C1 segment of cervical spinal cord (tissue), 14 donors: ENCODE measurements around the gene UPF3A.
"Not testable (repeated sequence)": the region's sequence is repeated elsewhere in the genome, so short reads cannot be mapped to it uniquely, and the experiment has no call there.

ENCODE experiments used
- DNase-seq, 14 donors: peaks; one replicate each; lab custom pipeline; 2025; lab: John Stamatoyannopoulos, UW

Gene UPF3A

DNA sequence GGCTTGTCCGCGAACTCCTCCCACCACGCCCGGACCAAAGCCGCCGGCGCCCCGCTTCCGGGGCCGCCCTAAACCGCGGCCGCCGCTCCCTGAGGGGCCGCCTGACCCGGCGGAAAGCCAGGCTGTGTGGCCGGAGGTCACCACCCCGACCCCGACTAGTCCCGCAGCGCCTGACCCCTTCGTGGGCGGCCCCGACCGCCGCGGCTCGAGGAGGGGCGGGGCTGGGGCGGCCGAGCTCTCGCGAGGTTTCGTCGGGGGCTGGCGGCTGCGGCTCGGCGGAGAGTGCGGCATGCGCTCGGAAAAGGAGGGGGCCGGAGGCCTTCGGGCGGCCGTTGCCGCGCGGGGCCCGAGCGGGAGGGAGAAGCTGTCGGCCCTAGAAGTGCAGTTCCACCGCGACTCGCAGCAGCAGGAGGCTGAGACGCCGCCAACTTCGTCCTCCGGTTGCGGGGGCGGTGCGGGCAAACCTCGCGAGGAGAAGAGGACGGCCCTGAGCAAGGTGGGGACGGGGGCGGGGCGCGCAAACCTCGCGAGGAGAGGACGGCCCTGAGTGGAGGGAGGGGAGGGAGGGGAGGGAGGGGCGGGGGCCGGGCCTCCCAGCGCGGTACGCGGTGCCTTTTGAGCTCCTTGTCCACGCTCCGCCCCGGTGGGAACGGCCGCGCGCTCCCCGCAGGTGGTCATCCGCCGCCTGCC, at the start of gene UPF3A:
TSS of gene UPF3A (plus strand) at position 251 of the 690 bp plus-strand sequence. CDS start at position 290, 39 bp downstream.
- peak; percentile 72 to 99 (median 95) for DNase-seq

DNA sequence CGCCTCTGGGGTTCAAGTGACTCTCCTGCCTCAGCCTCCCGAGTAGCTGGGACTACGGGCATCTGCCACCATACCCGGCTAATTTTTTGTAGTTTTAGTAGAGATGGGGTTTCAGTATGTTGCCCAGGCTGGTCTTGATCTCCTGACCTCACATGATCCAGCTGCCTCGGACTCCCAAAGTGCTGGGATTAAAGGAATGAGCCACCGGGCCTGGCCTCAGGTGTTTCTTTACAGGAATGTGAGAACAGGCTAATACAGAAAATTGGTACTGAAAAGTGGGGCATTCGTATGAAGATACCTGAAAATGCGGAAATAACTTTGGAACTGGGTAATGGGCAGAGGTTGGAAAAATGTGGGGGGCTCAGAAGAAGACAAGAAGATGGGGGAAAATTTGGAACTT, 49.5 kb upstream of the UPF3A start:
- DNase-seq: no peak

GRCh38 chr13:114234266-114234644, 47.1 kb upstream of the UPF3A start:
- DNase-seq: no peak

- DNase-seq: peak; percentile 38 to 93 (median 86)
Measured at GRCh38 chr13:114234645-114235421, 46.6 kb upstream of the UPF3A start, which contains the start of gene CDC16. Gene CDC16 (plus strand): TSS chr13:114234897. CDS start chr13:114235085, 188 bp downstream.

DNA sequence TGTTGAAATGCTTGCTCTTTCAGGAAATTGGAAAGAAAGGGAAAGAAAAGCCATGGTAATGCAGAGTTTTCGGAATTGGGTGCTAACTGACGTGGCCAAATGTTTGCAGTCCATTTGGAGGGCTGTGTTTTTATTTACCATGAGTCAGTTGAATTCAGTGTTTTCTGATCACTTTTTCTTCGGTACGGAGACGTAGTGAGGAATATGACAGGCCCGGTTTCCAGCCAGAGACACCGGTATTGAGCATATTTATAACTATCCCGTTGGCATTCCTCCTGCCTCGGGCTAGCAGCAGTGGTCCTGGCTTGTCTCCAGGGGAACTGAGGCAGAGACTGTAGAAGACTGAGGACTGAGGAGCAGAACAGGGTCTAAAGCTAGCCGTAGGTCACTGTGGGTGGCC, 45.7 kb upstream of the UPF3A start:
- DNase-seq: peak in 1 of 14 donors; percentile 15

DNA sequence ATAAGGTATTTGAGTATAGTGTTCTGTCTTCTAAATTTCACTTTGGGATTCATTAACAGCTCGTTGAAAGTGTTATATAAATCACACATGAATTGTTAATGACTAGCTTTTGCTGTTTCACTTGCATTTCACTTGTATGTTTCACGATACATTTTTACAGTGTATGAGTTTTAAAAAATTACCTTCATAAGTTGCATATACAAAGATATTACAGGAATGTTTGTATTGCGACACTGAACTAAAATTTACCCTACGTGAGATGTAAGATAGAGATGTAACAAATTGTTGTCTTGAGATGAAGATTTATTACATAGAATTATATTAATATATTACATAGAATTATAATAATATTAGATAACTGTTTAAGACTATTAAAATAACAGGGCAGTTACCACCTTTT, 45.2 kb upstream of the UPF3A start:
- no peak for DNase-seq

DNA sequence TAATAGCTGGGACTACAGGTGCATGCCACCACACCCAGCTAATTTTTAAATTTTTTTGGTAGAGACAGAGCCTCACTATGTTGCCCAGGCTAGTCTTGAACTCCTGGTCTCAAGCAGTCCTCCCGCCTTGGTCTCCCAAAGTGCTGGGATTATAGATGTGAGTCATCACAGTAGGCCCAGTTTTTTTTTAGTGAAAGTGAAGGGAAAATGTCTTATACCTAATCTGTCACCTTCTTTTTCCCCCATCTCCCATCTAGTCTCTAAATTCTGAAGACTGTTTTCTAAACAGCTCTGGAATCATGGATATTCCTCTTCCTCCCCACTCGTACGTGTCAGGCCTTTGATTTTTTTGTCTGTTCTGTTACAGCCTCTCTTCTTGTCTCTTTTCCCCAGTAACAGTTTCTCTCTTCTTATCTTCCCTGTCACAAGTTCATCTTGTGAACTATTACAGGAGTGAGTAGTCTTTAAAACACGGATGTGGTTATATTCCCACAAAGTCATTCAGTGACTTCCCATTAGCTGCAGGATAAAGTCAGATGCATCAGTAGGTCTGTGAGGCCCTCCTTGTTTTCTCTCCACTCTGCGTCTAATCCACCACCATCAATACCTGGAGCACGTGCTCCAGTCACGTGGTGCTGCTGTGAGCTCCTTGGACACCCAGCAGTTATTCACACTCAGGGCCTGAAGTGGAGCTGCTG, 43.8 kb upstream of the UPF3A start:
- DNase-seq: no peak

GRCh38 chr13:114241918-114242317, 39.5 kb upstream of the UPF3A start:
- DNase-seq: no peak

GRCh38 chr13:114243971-114244370, 37.4 kb upstream of the UPF3A start:
- no peak for DNase-seq

GRCh38 chr13:114244637-114245036, 36.8 kb upstream of the UPF3A start:
- DNase-seq: no peak

- DNase-seq: no peak
Measured at GRCh38 chr13:114248011-114248410, 33.4 kb upstream of the UPF3A start.

GRCh38 chr13:114249077-114249476, 32.3 kb upstream of the UPF3A start:
- DNase-seq: no peak

- DNase-seq: not testable (repeated sequence)
Measured at GRCh38 chr13:114251639-114252440, 29.6 kb upstream of the UPF3A start.

DNA sequence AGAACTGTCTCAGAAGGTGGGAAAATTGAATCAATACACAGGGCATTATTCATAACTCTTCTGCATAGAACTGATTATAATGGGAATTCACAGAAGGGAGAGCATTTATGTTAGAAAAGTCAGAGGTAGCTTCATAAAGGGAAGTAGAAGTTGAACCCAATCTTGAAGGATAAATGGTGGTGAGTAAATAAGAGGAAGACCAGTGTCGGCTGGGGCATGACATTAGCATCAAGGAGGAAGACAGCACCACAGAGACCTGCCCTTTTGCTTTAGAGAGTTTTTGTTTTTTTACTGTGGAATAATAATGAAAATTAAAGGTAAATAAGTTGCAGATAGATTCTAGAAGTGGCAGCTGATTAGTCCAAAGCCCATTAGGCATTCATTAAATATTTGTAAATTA, 24.9 kb upstream of the UPF3A start:
- DNase-seq: no peak

GRCh38 chr13:114257014-114257413, 24.4 kb upstream of the UPF3A start:
- no peak for DNase-seq

DNA sequence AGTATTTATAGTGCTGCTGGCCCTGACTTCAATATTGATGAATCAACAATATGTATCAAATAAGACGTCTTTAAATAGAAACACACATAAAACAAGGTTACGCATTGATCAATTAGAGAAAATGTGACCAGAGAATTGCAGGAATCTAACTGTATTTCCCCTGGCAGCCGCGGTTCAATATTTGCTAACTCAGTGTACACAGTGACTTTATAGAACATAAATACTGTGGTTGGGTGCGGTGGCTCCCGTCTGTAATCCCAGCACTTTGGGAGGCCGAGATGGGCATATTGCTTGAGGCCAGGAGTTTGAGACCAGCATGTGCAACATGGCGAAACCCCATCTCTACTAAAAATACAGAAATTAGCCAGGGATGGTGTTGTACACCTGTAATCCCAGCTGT, 22.8 kb upstream of the UPF3A start:
- DNase-seq: no peak

- DNase-seq: no peak
Measured at GRCh38 chr13:114259374-114259773, 22.0 kb upstream of the UPF3A start.

GRCh38 chr13:114259974-114260373, 21.4 kb upstream of the UPF3A start:
- DNase-seq: no peak

- no peak for DNase-seq
Measured at GRCh38 chr13:114260814-114261213, 20.6 kb upstream of the UPF3A start.

DNA sequence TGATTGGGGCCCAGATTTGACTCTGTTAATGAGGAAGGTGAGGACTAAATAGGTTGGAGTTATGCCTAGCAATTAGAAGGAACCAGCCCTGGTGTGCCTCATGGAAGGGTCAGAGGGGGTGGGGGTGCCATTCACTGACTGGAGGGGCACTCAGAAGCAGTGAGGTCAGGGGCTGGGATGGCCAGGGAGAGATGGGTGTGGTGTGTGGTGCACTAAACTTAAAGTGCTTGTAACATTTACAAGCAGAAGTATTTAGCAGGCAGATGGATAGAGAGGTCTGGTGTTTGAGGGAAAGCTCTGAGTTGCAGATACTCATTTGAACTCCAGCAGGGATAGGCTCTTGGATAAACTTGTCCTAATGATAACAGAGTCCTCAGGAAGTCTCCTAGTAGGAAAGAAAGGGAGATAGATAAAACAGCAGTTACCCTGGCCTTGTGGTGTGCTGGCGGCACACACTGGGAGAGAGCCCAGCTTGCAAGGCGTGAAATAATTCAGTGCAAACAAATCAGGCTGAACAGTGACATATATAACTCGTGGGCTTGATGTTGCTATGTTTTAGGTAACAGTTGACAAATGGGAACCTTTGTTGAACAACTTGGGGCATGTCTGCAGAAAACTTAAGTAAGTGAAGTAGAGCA, 20.0 kb upstream of the UPF3A start:
- no peak for DNase-seq

- DNase-seq: no peak
Measured at GRCh38 chr13:114263578-114263977, 17.8 kb upstream of the UPF3A start.
